Mesodermal cell (in vitro differentiated cells): ENCODE data around the gene TNPO3.

Experiments
- H3K27ac ChIP-seq: 2 replicates; pipeline ENCODE4 v1.7.0; 2013; ENCODE audit warnings: mild to moderate bottlenecking, low read depth, low read length, moderate library complexity; ENCODE audit not compliant: severe bottlenecking
- H3K36me3 ChIP-seq: 2 replicates; pipeline ENCODE4 v1.7.1; 2013; ENCODE audit warnings: mild to moderate bottlenecking, low read length, moderate library complexity; ENCODE audit not compliant: control insufficient read depth, insufficient read depth
- H3K4me1 ChIP-seq: one replicate; pipeline ENCODE4 v1.7.1; 2013; ENCODE audit warnings: mild to moderate bottlenecking, low read length; ENCODE audit not compliant: insufficient read depth, control insufficient read depth, poor library complexity, severe bottlenecking
- H3K4me3 ChIP-seq: 2 replicates; pipeline ENCODE4 v1.7.0; 2013; ENCODE audit warnings: low read length, control low read depth, mild to moderate bottlenecking; ENCODE audit not compliant: insufficient read depth, poor library complexity, severe bottlenecking; ENCODE audit errors: extremely low read depth
- H3K9me3 ChIP-seq: 2 replicates; pipeline ENCODE4 v1.7.1; 2013; ENCODE audit warnings: mild to moderate bottlenecking, low read length, moderate library complexity; ENCODE audit not compliant: control insufficient read depth
- WGBS, 2 experiments: methylation state at CpG; one replicate each; pipeline ENCODE4 v1.1.5; 2013; ENCODE audit warnings: missing lambda C conversion rate in 2 of 2; ENCODE audit not compliant: insufficient coverage in 2 of 2; 5-methylcytosine and 5-hydroxymethylcytosine counted together

The TNPO3 gene

GRCh38 chr7:128919881-128920799 lies 134.8 kb downstream of the TNPO3 start:
- no peak overlapping the region for H3K4me3 ChIP-seq
- H3K27ac ChIP-seq = no peak overlapping the region
- no peaks in the 10 kb centered on the region for H3K36me3 ChIP-seq
- WGBS, 2 experiments = 59 to 62% methylated on average over 11 to 12 of the region's 14 CpGs
- no peaks in the 10 kb centered on the region for H3K9me3 ChIP-seq
- H3K4me1 ChIP-seq = peaks cover 3% of the 10 kb centered on the region

DNA sequence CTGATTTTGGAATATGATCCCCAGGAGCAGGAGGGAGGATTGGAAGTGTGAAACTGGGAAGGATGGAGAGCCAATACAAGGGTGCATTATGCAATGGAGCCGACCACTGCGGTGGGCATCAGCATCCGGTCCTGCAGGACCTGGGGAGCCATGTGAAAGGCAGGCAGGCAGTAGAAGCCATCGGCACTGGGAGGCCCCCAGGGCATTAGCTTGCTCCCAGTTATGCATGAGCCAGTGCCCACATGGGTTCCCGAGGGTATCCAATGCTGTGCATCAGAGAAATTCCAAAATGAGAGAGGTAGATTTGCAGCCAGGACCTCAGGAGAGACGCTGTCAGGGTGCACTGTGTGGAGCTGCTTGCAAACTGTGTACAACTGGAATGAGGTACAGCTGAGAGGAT lies 135.7 kb downstream of the TNPO3 start:
- Histone ChIP-seq H3K36me3 (no peaks in the 10 kb centered on the region), H3K4me3 (no peak overlapping the region), H3K4me1 (peaks cover 3% of the 10 kb centered on the region), H3K9me3 (no peaks in the 10 kb centered on the region), H3K27ac (no peak overlapping the region)
- 90 to 97% methylated on average over 6 of the region's 6 CpGs for WGBS, 2 experiments

- Histone ChIP-seq H3K27ac (no peak overlapping the region), H3K36me3 (no peaks in the 10 kb centered on the region), H3K4me1 (peaks cover 3% of the 10 kb centered on the region), H3K4me3 (no peak overlapping the region), H3K9me3 (no peaks in the 10 kb centered on the region)
- WGBS, 2 experiments = 93 to 94% methylated on average over 4 to 5 of the region's 8 CpGs
These were observed 136.8 kb downstream of the TNPO3 start for GRCh38 chr7:128918016-128918665.

GRCh38 chr7:128917122-128917521 lies 137.8 kb downstream of the TNPO3 start:
- 94 to 100% methylated on average over 1 to 2 of the region's 2 CpGs for WGBS, 2 experiments
- H3K4me3 ChIP-seq = no peak overlapping the region
- H3K9me3 ChIP-seq = no peaks in the 10 kb centered on the region
- no peaks in the 10 kb centered on the region for H3K36me3 ChIP-seq
- peaks cover 5% of the 10 kb centered on the region for H3K4me1 ChIP-seq
- no peak overlapping the region for H3K27ac ChIP-seq

DNA sequence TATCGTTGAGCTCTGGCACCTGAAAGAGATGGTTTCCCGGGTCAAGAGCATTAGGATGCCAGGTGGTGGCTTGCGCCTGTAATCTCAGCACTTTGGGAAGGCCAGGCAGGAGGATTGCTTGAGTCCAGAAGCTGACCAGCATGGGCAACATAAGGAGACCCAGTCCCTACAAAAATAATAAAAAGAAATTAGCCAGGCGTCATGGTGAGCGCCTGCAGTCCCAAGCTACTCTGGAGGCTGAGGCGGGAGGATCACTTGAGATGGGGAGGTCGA lies 138.3 kb downstream of the TNPO3 start:
- no peak overlapping the region for H3K27ac ChIP-seq
- H3K4me3 ChIP-seq = no peak overlapping the region
- no peaks in the 10 kb centered on the region for H3K36me3 ChIP-seq
- H3K9me3 ChIP-seq = no peaks in the 10 kb centered on the region
- peaks cover 10% of the 10 kb centered on the region for H3K4me1 ChIP-seq
- 90 to 97% methylated on average over 6 to 7 of the region's 7 CpGs for WGBS, 2 experiments

DNA sequence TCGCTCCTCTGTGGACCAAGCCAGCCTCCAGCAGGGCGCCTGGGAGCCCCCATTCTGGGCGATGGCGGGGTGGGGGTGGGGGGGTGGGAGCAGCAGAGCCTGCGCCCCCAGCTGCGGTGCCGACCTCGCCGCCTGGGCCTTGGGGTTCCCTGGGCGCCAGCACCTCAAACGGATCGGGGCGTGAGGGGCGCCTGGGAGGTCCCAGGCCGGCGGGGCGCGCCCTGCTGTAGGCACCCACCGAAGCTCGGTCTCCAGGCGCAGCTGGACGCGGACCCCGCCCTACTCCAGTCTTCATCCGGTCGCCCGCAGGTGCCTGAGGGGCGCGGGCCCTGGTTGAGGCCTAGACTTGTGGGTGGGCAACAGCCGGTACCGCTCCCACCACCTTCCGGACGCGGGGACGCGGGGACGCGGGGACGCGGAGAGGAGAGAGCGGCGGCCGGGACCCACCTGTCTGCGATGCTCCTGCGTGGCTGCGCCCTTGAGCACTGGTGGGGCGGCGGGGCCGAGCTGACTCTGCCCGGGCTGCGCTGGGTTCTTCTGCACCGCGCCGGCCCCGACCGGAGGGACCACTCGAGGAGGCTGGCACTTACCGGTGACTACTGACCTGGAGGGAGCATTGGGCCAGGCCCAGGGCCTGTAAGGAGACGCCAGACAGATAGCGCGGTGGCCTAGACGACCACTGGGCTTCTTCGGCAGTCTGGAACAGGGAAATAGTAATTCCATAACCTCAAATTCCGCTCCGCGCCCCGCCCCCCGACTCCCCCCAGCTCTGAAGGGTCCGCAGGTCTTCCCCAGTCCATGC lies 138.9 kb downstream of the TNPO3 start:
- Histone ChIP-seq H3K4me3 (no peak overlapping the region), H3K36me3 (no peaks in the 10 kb centered on the region), H3K9me3 (no peaks in the 10 kb centered on the region), H3K27ac (no peak overlapping the region), H3K4me1 (peaks cover 14% of the 10 kb centered on the region)
- WGBS, 2 experiments = 84 to 91% methylated on average over 60 to 66 of the region's 69 CpGs

GRCh38 chr7:128915271-128915819 lies 139.6 kb downstream of the TNPO3 start:
- Histone ChIP-seq H3K4me1 (peaks cover 13% of the 10 kb centered on the region), H3K4me3 (no peak overlapping the region), H3K9me3 (no peaks in the 10 kb centered on the region), H3K36me3 (no peaks in the 10 kb centered on the region), H3K27ac (no peak overlapping the region)
- WGBS, 2 experiments = 82 to 87% methylated on average over 20 to 29 of the region's 34 CpGs

- Histone ChIP-seq H3K4me1 (peaks cover 13% of the 10 kb centered on the region), H3K36me3 (no peaks in the 10 kb centered on the region), H3K4me3 (no peak overlapping the region), H3K27ac (no peak overlapping the region), H3K9me3 (no peaks in the 10 kb centered on the region)
- 73 to 82% methylated on average over 5 to 7 of the region's 11 CpGs for WGBS, 2 experiments
These were observed 140.3 kb downstream of the TNPO3 start for GRCh38 chr7:128914566-128915151.

DNA sequence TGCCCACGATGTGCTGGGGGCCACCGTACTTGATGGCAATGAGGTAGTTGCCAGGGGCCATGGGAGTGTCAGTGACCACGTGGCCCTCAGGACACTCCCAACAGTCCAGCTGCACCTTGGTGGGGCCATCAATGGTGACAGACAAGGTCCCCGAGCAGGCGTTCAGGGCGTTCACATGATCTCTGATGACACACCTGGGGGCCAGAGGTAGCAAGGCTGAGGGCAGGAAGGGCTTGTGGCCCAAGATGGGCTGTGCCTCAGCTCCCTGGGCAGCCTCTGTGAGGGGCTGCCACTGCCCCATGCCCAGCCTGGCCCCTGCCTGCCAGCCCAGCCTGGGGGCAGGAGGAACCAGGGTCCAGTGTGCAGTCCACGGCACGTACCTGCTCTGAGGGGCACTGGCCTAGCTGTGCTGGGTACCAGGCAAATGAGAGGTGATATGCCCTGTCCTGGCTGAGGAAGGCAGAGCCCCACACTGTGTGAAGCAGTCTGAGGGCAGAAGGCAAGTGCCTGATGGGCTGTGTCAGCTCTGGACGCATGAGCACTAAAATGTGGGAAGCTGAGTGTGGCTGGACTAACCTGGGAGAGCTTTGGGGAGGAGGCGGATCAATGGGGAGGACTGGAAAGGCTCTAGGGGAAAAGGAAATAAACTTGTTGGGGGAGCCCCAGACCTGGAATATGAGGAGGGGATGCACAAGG lies 140.9 kb downstream of the TNPO3 start:
- WGBS, 2 experiments = 77 to 97% methylated on average over 8 to 10 of the region's 10 CpGs
- Histone ChIP-seq H3K9me3 (no peaks in the 10 kb centered on the region), H3K27ac (no peak overlapping the region), H3K4me3 (no peak overlapping the region), H3K4me1 (peaks cover 18% of the 10 kb centered on the region), H3K36me3 (no peaks in the 10 kb centered on the region)
